HepG2 (cell line): ENCODE results near the gene IL17RA. TPM values are rescaled to one million over a fixed set of nuclear protein-coding genes. Genes with fewer than 3 reads are reported as not detected.

Source experiments
- CHD2 ChIP-seq: IDR thresholded peaks from 2 replicates; pipeline ENCODE4 v1.6.1; 2011; ENCODE audit warnings: low read depth, low read length, improper control_type of control experiment
- GLI4 ChIP-seq: sonication (generic); formaldehyde crosslinking; IDR thresholded peaks from 2 replicates; pipeline ENCODE4 v1.5.1; 2020; ENCODE audit warnings: missing genetic modification reagents, mild to moderate bottlenecking, moderate library complexity, borderline replicate concordance
- HES4 ChIP-seq: sonication (generic); formaldehyde crosslinking; IDR thresholded peaks from 2 replicates; pipeline ENCODE4 v1.9.0; 2021; ENCODE audit warnings: mild to moderate bottlenecking, missing genetic modification reagents, borderline replicate concordance
- HOXA3 ChIP-seq: sonication (generic); formaldehyde crosslinking; IDR thresholded peaks from 2 replicates; pipeline ENCODE4 v1.5.0; 2020; ENCODE audit warnings: missing genetic modification reagents
- KMT2B ChIP-seq: IDR thresholded peaks from 2 replicates; pipeline ENCODE4 v1.6.1; 2016; ENCODE audit warnings: missing genetic modification reagents, missing compliant biosample characterization
- MEIS2 ChIP-seq: sonication (generic); formaldehyde crosslinking; IDR thresholded peaks from 2 replicates; pipeline ENCODE4 v1.9.0; 2021; ENCODE audit warnings: mild to moderate bottlenecking, missing genetic modification reagents
- TBL1XR1 ChIP-seq: fragments of 150-350 bp; IDR thresholded peaks from 2 replicates; pipeline ENCODE4 v1.6.1; 2014; ENCODE audit warnings: borderline replicate concordance, low read length; ENCODE audit not compliant: partially characterized antibody
- ZFP37 ChIP-seq: sonication (generic); formaldehyde crosslinking; IDR thresholded peaks from 2 replicates; pipeline ENCODE4 v1.4.0; 2020; ENCODE audit warnings: missing genetic modification reagents, borderline replicate concordance
- ZNF329 ChIP-seq: sonication (generic); formaldehyde crosslinking; IDR thresholded peaks from 2 replicates; pipeline ENCODE4 v1.9.0; 2021; ENCODE audit warnings: low read depth, mild to moderate bottlenecking, missing genetic modification reagents
- ZNF333 ChIP-seq: sonication (generic); formaldehyde crosslinking; IDR thresholded peaks from 2 replicates; pipeline ENCODE4 v1.4.0; 2020; ENCODE audit warnings: mild to moderate bottlenecking, missing genetic modification reagents, borderline replicate concordance
- ZNF530 ChIP-seq: sonication (generic); formaldehyde crosslinking; IDR thresholded peaks from 2 replicates; pipeline ENCODE4 v1.5.0; 2020; ENCODE audit warnings: low read depth, mild to moderate bottlenecking, missing genetic modification reagents
- ZNF549 ChIP-seq: sonication (generic); formaldehyde crosslinking; IDR thresholded peaks from 2 replicates; pipeline ENCODE4 v1.5.0; 2020; ENCODE audit warnings: missing genetic modification reagents
- ZNF768 ChIP-seq: sonication (generic); formaldehyde crosslinking; IDR thresholded peaks from 2 replicates; pipeline ENCODE4 v1.4.0; 2020; ENCODE audit warnings: missing genetic modification reagents
- ZSCAN31 ChIP-seq: sonication (generic); formaldehyde crosslinking; IDR thresholded peaks from 2 replicates; pipeline ENCODE4 v1.5.0; 2020; ENCODE audit warnings: low read depth, mild to moderate bottlenecking, missing genetic modification reagents
- polyA plus RNA-seq, 8 experiments: library from polyadenylated mRNA; depleted of rRNA in 3 of 8; stranded (reverse) in 7 of 8; unstranded in 1 of 8; fragments of >200 nt; fragmentation: Illumina TruSeq in 4 of 8; extraction: Trizol in 4 of 8; gene quantifications; 2 replicates each; pipeline versions ENCODE4 v1.2.1 to v1.2.3, GENCODE V29; 2011 to 2016; ENCODE audit warnings: low read depth in 4 of 8, missing spikeins in 1 of 8, mixed read lengths in 1 of 8; ENCODE audit not compliant: insufficient read depth in 1 of 8
- total RNA-seq, 5 experiments: library from RNA; depleted of rRNA; stranded (reverse); fragments of >200 nt; fragmentation: Illumina TruSeq; extraction: Trizol; gene quantifications; 2 replicates each; pipeline ENCODE4 v1.2.3, GENCODE V29; 2016; ENCODE audit warnings: low read depth in 1 of 5
- TF ChIP-seq, protein P1 (sequence below): sonication (generic); formaldehyde crosslinking; IDR thresholded peaks from 2 replicates; pipeline ENCODE4 v1.4.0; 2020; ENCODE audit warnings: missing genetic modification reagents
- TF ChIP-seq, protein P2 (sequence below): sonication (generic); formaldehyde crosslinking; IDR thresholded peaks from 2 replicates; pipeline ENCODE4 v1.4.0; 2020; ENCODE audit warnings: mild to moderate bottlenecking, missing genetic modification reagents

The IL17RA gene
- total and polyA plus RNA-seq, 2 of the 13 experiments (the other 11 are each of a cell fraction or from before 2014, with no cell fraction given): 2.5 to 8.2 TPM

GRCh38 chr22:17120281-17120680 lies 35.5 kb downstream of the IL17RA start (continued):
- TF ChIP-seq, protein P1, sequence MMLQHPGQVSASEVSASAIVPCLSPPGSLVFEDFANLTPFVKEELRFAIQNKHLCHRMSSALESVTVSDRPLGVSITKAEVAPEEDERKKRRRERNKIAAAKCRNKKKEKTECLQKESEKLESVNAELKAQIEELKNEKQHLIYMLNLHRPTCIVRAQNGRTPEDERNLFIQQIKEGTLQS (CRISPR knock-in tag): peak; percentile 52; the same call in 1 of the 2 replicates
- no peak for TF ChIP-seq KMT2B (CRISPR knock-in tag)
- TF ChIP-seq ZSCAN31 (CRISPR knock-in tag): no peak
- peak; percentile 27; the same call in 1 of the 2 replicates for TF ChIP-seq HOXA3 (CRISPR knock-in tag)
- 0 out of 2 replicates have a peak, but pooled peaks have one; percentile 33 for TF ChIP-seq ZNF329 (CRISPR knock-in tag)
- TF ChIP-seq ZNF530 (CRISPR knock-in tag): 0 out of 2 replicates have a peak, but pooled peaks have one; percentile 47
- no peak for TF ChIP-seq GLI4 (CRISPR knock-in tag)
- no peak for TF ChIP-seq CHD2
- TF ChIP-seq, protein P2, sequence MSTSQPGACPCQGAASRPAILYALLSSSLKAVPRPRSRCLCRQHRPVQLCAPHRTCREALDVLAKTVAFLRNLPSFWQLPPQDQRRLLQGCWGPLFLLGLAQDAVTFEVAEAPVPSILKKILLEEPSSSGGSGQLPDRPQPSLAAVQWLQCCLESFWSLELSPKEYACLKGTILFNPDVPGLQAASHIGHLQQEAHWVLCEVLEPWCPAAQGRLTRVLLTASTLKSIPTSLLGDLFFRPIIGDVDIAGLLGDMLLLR (CRISPR knock-in tag): no peak
- peak; percentile 72; the same call in 1 of the 2 replicates for TF ChIP-seq MEIS2
- TF ChIP-seq ZNF549: no peak
- TF ChIP-seq ZNF768 (CRISPR knock-in tag): 0 out of 2 replicates have a peak, but pooled peaks have one; percentile 36
- peak; percentile 75 for TF ChIP-seq HES4 (CRISPR knock-in tag)
- TF ChIP-seq ZFP37 (CRISPR knock-in tag): no peak
- no peak for TF ChIP-seq TBL1XR1
- TF ChIP-seq ZNF333 (CRISPR knock-in tag): peak; percentile 39; the same call in 1 of the 2 replicates
